Immature natural killer cell (primary cell): Measurements from ENCODE around the gene PTMA. TPM values are rescaled to one million over a fixed set of nuclear protein-coding genes. Genes with fewer than 3 reads are reported as not detected.

ENCODE experiments used
- DNase-seq, 3 donors: peaks; one replicate each; pipeline ENCODE4 v3.0.0; 2022; ENCODE audit warnings: mixed read lengths in 1 of 3
- H3K27ac Mint-ChIP-seq, 6 donors: one replicate each; pipeline ENCODE4 v1.8.0; 2020; ENCODE audit warnings: mixed read lengths in 6 of 6, mild to moderate bottlenecking in 5 of 6, inconsistent platforms in 4 of 6, moderate library complexity in 3 of 6
- H3K27me3 Mint-ChIP-seq, 3 donors: one replicate each; pipeline ENCODE4 v1.8.0; 2020 to 2021; ENCODE audit warnings: low read depth in 3 of 3, mild to moderate bottlenecking in 3 of 3, mixed read lengths in 3 of 3, moderate library complexity in 3 of 3, inconsistent platforms in 1 of 3
- H3K36me3 Mint-ChIP-seq, 3 donors: one replicate each; pipeline ENCODE4 v1.8.0; 2020; ENCODE audit warnings: mixed read lengths in 3 of 3, inconsistent platforms in 2 of 3, mild to moderate bottlenecking in 2 of 3
- H3K4me1 Mint-ChIP-seq, 2 donors: one replicate each; pipeline ENCODE4 v1.8.0; 2020; ENCODE audit warnings: inconsistent platforms in 2 of 2, mild to moderate bottlenecking in 2 of 2, mixed read lengths in 2 of 2, moderate library complexity in 1 of 2
- H3K4me3 Mint-ChIP-seq, 5 donors: one replicate each; pipeline ENCODE4 v1.8.0; 2020; ENCODE audit warnings: mild to moderate bottlenecking in 5 of 5, mixed read lengths in 5 of 5, inconsistent platforms in 3 of 5, moderate library complexity in 3 of 5
- H3K9me3 Mint-ChIP-seq, 6 donors: one replicate each; pipeline ENCODE4 v1.8.0; 2020; ENCODE audit warnings: mild to moderate bottlenecking in 6 of 6, mixed read lengths in 6 of 6, inconsistent platforms in 4 of 6, moderate library complexity in 3 of 6
- polyA plus RNA-seq, 3 donors: library from polyadenylated mRNA; unstranded; fragments of 300-500 nt; fragmentation: Illumina TruSeq; gene quantifications; one replicate each; pipeline ENCODE4 v1.2.3, GENCODE V29; 2021

Gene PTMA
- polyA plus RNA-seq, 3 donors from 2014 or later, result 953 to 2,361 (median 1,987) TPM

GRCh38 chr2:231667496-231667895 lies 40.8 kb upstream of the PTMA start:
- Mint-ChIP-seq H3K9me3 (no peaks in the 10 kb centered on the region), H3K4me3 (no peak overlapping the region), H3K4me1 (peaks cover 22 to 30% of the 10 kb centered on the region in 2 donors), H3K36me3 (no peaks in the 10 kb centered on the region), H3K27me3 (peaks cover 0 to 6% (median 0%) of the 10 kb centered on the region in 3 donors), H3K27ac (peak overlapping the region in 3 of 6 donors; percentile 14 to 58 (median 20))
- DNase-seq, result no peak

- Mint-ChIP-seq H3K4me3 (no peak overlapping the region), H3K4me1 (peaks cover 14 to 19% of the 10 kb centered on the region in 2 donors), H3K27me3 (peaks cover 0 to under 1% (median 0%) of the 10 kb centered on the region in 3 donors), H3K36me3 (no peaks in the 10 kb centered on the region), H3K27ac (no peak overlapping the region), H3K9me3 (no peaks in the 10 kb centered on the region)
- DNase-seq, result no peak
Measured at GRCh38 chr2:231668981-231669380, 39.3 kb upstream of the PTMA start.

GRCh38 chr2:231671270-231672050 lies 36.9 kb upstream of the PTMA start:
- Mint-ChIP-seq H3K9me3 (no peaks in the 10 kb centered on the region), H3K4me1 (peaks cover 7 to 8% of the 10 kb centered on the region in 2 donors), H3K36me3 (no peaks in the 10 kb centered on the region), H3K27me3 (peaks cover 0 to 4% (median 0%) of the 10 kb centered on the region in 3 donors), H3K27ac (peak overlapping the region in 1 of 6 donors; percentile 34), H3K4me3 (no peak overlapping the region)
- DNase-seq, result no peak

- no peak overlapping the region for H3K4me3 Mint-ChIP-seq
- H3K27ac Mint-ChIP-seq, result no peak overlapping the region
- no peaks in the 10 kb centered on the region for H3K36me3 Mint-ChIP-seq
- H3K4me1 Mint-ChIP-seq, result peaks cover 5 to 7% of the 10 kb centered on the region in 2 donors
- no peaks in the 10 kb centered on the region for H3K9me3 Mint-ChIP-seq
- DNase-seq, result no peak
- H3K27me3 Mint-ChIP-seq, result peaks cover 0 to 5% (median 0%) of the 10 kb centered on the region in 3 donors
Measured at GRCh38 chr2:231672617-231673347, 35.5 kb upstream of the PTMA start.

GRCh38 chr2:231673348-231673770 lies 35.0 kb upstream of the PTMA start:
- Mint-ChIP-seq H3K4me1 (peaks cover 5 to 9% of the 10 kb centered on the region in 2 donors), H3K9me3 (no peaks in the 10 kb centered on the region), H3K27ac (no peak overlapping the region), H3K4me3 (no peak overlapping the region), H3K27me3 (peaks cover 0 to 5% (median 0%) of the 10 kb centered on the region in 3 donors), H3K36me3 (no peaks in the 10 kb centered on the region)
- DNase-seq, result no peak

GRCh38 chr2:231674587-231675338 lies 33.6 kb upstream of the PTMA start:
- peak overlapping the region in 1 of 6 donors; percentile 16 for H3K27ac Mint-ChIP-seq
- no peaks in the 10 kb centered on the region for H3K36me3 Mint-ChIP-seq
- peaks cover 3 to 6% (median 3%) of the 10 kb centered on the region in 3 donors for H3K27me3 Mint-ChIP-seq
- peak; percentile 45 to 51 (median 46) for DNase-seq
- H3K9me3 Mint-ChIP-seq, result no peaks in the 10 kb centered on the region
- H3K4me3 Mint-ChIP-seq, result no peak overlapping the region
- peaks cover 5 to 9% of the 10 kb centered on the region in 2 donors for H3K4me1 Mint-ChIP-seq

GRCh38 chr2:231676243-231676642 lies 32.1 kb upstream of the PTMA start:
- Mint-ChIP-seq H3K27ac (no peak overlapping the region), H3K36me3 (no peaks in the 10 kb centered on the region), H3K4me1 (peaks cover 5 to 9% of the 10 kb centered on the region in 2 donors), H3K4me3 (no peak overlapping the region), H3K9me3 (no peaks in the 10 kb centered on the region), H3K27me3 (peaks cover 3 to 8% (median 5%) of the 10 kb centered on the region in 3 donors)
- DNase-seq, result no peak

- Mint-ChIP-seq H3K4me3 (no peak overlapping the region), H3K27ac (peak overlapping the region in 1 of 6 donors; percentile 35), H3K27me3 (peaks cover 7 to 11% (median 10%) of the 10 kb centered on the region in 3 donors), H3K4me1 (peaks cover 7 to 9% of the 10 kb centered on the region in 2 donors), H3K9me3 (no peaks in the 10 kb centered on the region), H3K36me3 (peaks cover 0 to 4% (median 0%) of the 10 kb centered on the region in 3 donors)
- DNase-seq, result peak; percentile 79 to 84 (median 82)
Measured at GRCh38 chr2:231677632-231678104, 30.7 kb upstream of the PTMA start.

GRCh38 chr2:231679908-231680284 lies 28.4 kb upstream of the PTMA start:
- Mint-ChIP-seq H3K4me1 (peaks cover 6 to 8% of the 10 kb centered on the region in 2 donors), H3K4me3 (peak overlapping the region in 1 of 5 donors; percentile 30), H3K36me3 (peaks cover 0 to 4% (median 0%) of the 10 kb centered on the region in 3 donors), H3K9me3 (no peaks in the 10 kb centered on the region), H3K27me3 (peaks cover 7 to 11% (median 9%) of the 10 kb centered on the region in 3 donors), H3K27ac (no peak overlapping the region)
- no peak for DNase-seq

- Mint-ChIP-seq H3K27ac (no peak overlapping the region), H3K4me1 (peaks cover 3 to 6% of the 10 kb centered on the region in 2 donors), H3K4me3 (peak overlapping the region in 2 of 5 donors; percentile 30 to 62), H3K27me3 (peaks cover 7 to 11% (median 9%) of the 10 kb centered on the region in 3 donors), H3K9me3 (no peaks in the 10 kb centered on the region), H3K36me3 (peaks cover 0 to 4% (median 0%) of the 10 kb centered on the region in 3 donors)
- no peak for DNase-seq
Measured at GRCh38 chr2:231680285-231680991, 27.9 kb upstream of the PTMA start.

GRCh38 chr2:231680992-231681852 lies 27.1 kb upstream of the PTMA start:
- Mint-ChIP-seq H3K27ac (no peak overlapping the region), H3K27me3 (peaks cover 8 to 11% (median 9%) of the 10 kb centered on the region in 3 donors), H3K9me3 (no peaks in the 10 kb centered on the region), H3K36me3 (peaks cover 0 to 4% (median 0%) of the 10 kb centered on the region in 3 donors), H3K4me1 (peaks cover 3 to 6% of the 10 kb centered on the region in 2 donors), H3K4me3 (peak overlapping the region in 4 of 5 donors; percentile 57 to 64 (median 62))
- no peak for DNase-seq
